ENCODE results near the gene NID2.

GRCh38 chr14:52026901-52027300, 42.0 kb downstream of the NID2 start:
- TF ChIP-seq CTCF (conservative IDR thresholded peaks at IDR 0.05; ENCODE audit: low read depth, low read length) (no peak), EZH2phosphoT487 (IDR thresholded peaks at IDR 0.05; ENCODE audit: borderline replicate concordance, low read length) (no peak), EZH2 (IDR thresholded peaks at IDR 0.05; ENCODE audit: low read length, unreplicated experiment) (no peak)

Data from PC-3 (cell line).